Mesenchymal stem cell (in vitro differentiated cells and primary cell): ENCODE results near the gene ERBB2.

Experiments used
- DNase-seq: peaks from one replicate; pipeline ENCODE4 v3.0.0-alpha.2; 2013
- H2AFZ ChIP-seq: one replicate; pipeline ENCODE4 v1.6.1; 2013; ENCODE audit warnings: low read depth, mild to moderate bottlenecking, control low read depth, inconsistent platforms, low read length, moderate library complexity
- H2AK5ac ChIP-seq: 2 replicates; pipeline ENCODE4 v1.6.1; 2013; ENCODE audit warnings: low read length, moderate library complexity, mild to moderate bottlenecking, inconsistent platforms; ENCODE audit not compliant: severe bottlenecking
- H2BK120ac ChIP-seq: one replicate; pipeline ENCODE4 v1.6.1; 2013; ENCODE audit warnings: low read depth, mild to moderate bottlenecking, inconsistent platforms, low read length, moderate library complexity
- H2BK12ac ChIP-seq, 2 experiments: one replicate each; pipeline ENCODE4 v1.6.1; 2013; ENCODE audit warnings: inconsistent platforms in 2 of 2, low read length in 2 of 2, mild to moderate bottlenecking in 2 of 2, moderate library complexity in 2 of 2, control low read depth in 1 of 2
- H2BK15ac ChIP-seq: one replicate; pipeline ENCODE4 v1.6.1; 2013; ENCODE audit warnings: mild to moderate bottlenecking, low read depth, inconsistent platforms; ENCODE audit not compliant: poor library complexity, severe bottlenecking
- H2BK5ac ChIP-seq: 2 replicates; pipeline ENCODE4 v1.6.1; 2013; ENCODE audit warnings: low read depth, mild to moderate bottlenecking, low read length, control low read depth, inconsistent platforms; ENCODE audit not compliant: poor library complexity, severe bottlenecking
- H3K14ac ChIP-seq, 2 experiments: one replicate each; pipeline ENCODE4 v1.6.1; 2013; ENCODE audit warnings: inconsistent platforms in 2 of 2, low read length in 2 of 2, control low read depth in 1 of 2, mild to moderate bottlenecking in 1 of 2, moderate library complexity in 1 of 2
- H3K18ac ChIP-seq, 2 experiments: one replicate each; pipeline ENCODE4 v1.6.1; 2013; ENCODE audit warnings: inconsistent platforms in 2 of 2, low read length in 2 of 2, control low read depth in 1 of 2, low read depth in 1 of 2, mild to moderate bottlenecking in 1 of 2
- H3K23ac ChIP-seq, 2 experiments: one replicate each; pipeline ENCODE4 v1.6.1; 2013; ENCODE audit warnings: inconsistent platforms in 2 of 2, low read length in 2 of 2, mild to moderate bottlenecking in 2 of 2, moderate library complexity in 2 of 2, control low read depth in 1 of 2
- H3K27ac ChIP-seq: 2 replicates; pipeline ENCODE4 v1.5.1; 2013; ENCODE audit warnings: mild to moderate bottlenecking, moderate library complexity, low read length, control low read depth, inconsistent platforms; ENCODE audit not compliant: poor library complexity, severe bottlenecking
- H3K27me3 ChIP-seq, 2 experiments: 2 replicates each; pipeline versions ENCODE4 v1.6.1 to v1.7.0; 2013; ENCODE audit warnings: low read length in 2 of 2, mild to moderate bottlenecking in 2 of 2, moderate library complexity in 2 of 2, control low read depth in 1 of 2, inconsistent platforms in 1 of 2; ENCODE audit not compliant: control insufficient read depth in 1 of 2, insufficient read depth in 1 of 2
- H3K36me3 ChIP-seq, 2 experiments: 2 replicates each; pipeline versions ENCODE4 v1.6.1 to v1.7.0; 2013; ENCODE audit warnings: low read length in 2 of 2, control low read depth in 1 of 2, inconsistent platforms in 1 of 2, low read depth in 1 of 2, mild to moderate bottlenecking in 1 of 2; ENCODE audit not compliant: insufficient read depth in 2 of 2, control insufficient read depth in 1 of 2
- H3K4ac ChIP-seq, 2 experiments: one replicate each; pipeline ENCODE4 v1.6.1; 2013; ENCODE audit warnings: inconsistent platforms in 2 of 2, low read length in 2 of 2, mild to moderate bottlenecking in 2 of 2, moderate library complexity in 2 of 2, control low read depth in 1 of 2, low read depth in 1 of 2
- H3K4me1 ChIP-seq: 2 replicates; pipeline ENCODE4 v1.6.1; 2013; ENCODE audit warnings: low read depth, low read length, control low read depth; ENCODE audit not compliant: control insufficient read depth, insufficient read depth
- H3K4me2 ChIP-seq: 2 replicates; pipeline ENCODE4 v1.6.1; 2013; ENCODE audit warnings: low read length, mild to moderate bottlenecking, inconsistent platforms; ENCODE audit not compliant: poor library complexity, severe bottlenecking
- H3K4me3 ChIP-seq, 2 experiments: 2 replicates each; pipeline versions ENCODE4 v1.5.1 to v1.7.0; 2013; ENCODE audit warnings: low read length in 2 of 2, mild to moderate bottlenecking in 2 of 2, control low read depth in 1 of 2, low read depth in 1 of 2; ENCODE audit not compliant: insufficient read depth in 1 of 2
- H3K79me1 ChIP-seq: replicated peaks from 2 replicates; pipeline ENCODE4 v1.6.1; 2013; ENCODE audit warnings: mild to moderate bottlenecking, control low read depth, low read length, inconsistent platforms; ENCODE audit not compliant: poor library complexity, severe bottlenecking
- H3K9ac ChIP-seq: 2 replicates; pipeline ENCODE4 v1.7.0; 2013; ENCODE audit warnings: mild to moderate bottlenecking, low read length, moderate library complexity
- H3K9me3 ChIP-seq: 2 replicates; pipeline ENCODE4 v1.7.0; 2013; ENCODE audit warnings: mild to moderate bottlenecking, low read length; ENCODE audit not compliant: control insufficient read depth
- H4K8ac ChIP-seq: one replicate; pipeline ENCODE4 v1.6.1; 2013; ENCODE audit warnings: inconsistent platforms, mild to moderate bottlenecking, low read length, moderate library complexity
- H4K91ac ChIP-seq: one replicate; pipeline ENCODE4 v1.6.1; 2013; ENCODE audit warnings: mild to moderate bottlenecking, low read length, inconsistent platforms
- WGBS: methylation state at CpG from one replicate; pipeline ENCODE4 v1.1.7; 2013; ENCODE audit warnings: mixed read lengths; 5-methylcytosine and 5-hydroxymethylcytosine counted together

Gene ERBB2

DNA sequence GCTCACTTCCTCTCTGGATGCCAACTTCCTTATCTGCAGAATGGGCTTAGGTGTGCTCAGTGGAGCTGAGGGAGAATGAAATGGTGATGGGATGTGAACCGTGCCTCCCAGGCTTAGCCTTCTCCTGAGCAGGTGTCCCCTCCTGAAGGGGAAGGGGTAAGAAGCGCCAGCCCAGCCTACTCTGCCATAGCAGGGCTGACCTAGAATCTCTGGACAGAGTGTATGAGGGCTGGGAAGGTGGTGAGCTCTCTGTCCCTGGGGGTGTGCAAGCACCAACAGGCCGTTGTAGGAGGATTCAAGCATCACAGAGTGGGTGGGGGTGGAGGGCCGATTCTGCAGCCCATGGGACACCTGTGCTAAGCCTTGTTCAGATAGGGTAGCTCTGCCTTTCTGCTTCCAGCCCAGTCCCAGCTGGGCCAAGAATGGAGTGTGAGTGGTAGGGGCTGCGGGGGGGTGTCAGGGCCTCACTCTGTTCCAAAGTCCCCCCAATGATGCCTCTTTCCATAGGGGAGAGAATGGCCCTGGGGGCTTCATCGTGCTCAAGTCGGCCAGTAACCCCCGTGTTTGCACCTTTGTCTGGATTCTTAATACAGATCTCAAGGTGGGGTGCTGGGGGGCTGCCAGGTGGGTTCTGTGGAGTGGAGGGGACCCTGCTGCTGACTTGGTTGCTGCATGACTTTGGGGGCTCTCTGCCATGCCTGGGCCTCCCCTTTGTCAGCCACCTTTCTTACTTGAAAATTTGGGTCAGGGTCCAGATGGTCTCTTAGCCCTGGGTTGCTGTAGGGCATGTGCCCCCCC, 37.9 kb upstream of the ERBB2 start:
- H3K9ac ChIP-seq = no peak overlapping the region
- no peak overlapping the region for H3K4me2 ChIP-seq
- no peak overlapping the region for H3K27ac ChIP-seq
- no peak overlapping the region for H2BK120ac ChIP-seq
- H2BK12ac ChIP-seq = no peak overlapping the region
- H3K4me3 ChIP-seq = no peak overlapping the region
- peaks cover 9% of the 10 kb centered on the region for H3K79me1 ChIP-seq
- H2BK5ac ChIP-seq = no peak overlapping the region
- H2BK15ac ChIP-seq = no peak overlapping the region
- peaks cover 37 to 61% of the 10 kb centered on the region in 2 experiments for H3K36me3 ChIP-seq
- peaks cover 74% of the 10 kb centered on the region for H3K4me1 ChIP-seq
- no peak overlapping the region for H3K14ac ChIP-seq
- 94% methylated on average over 8 of the region's 8 CpGs for WGBS
- no peak overlapping the region for H3K18ac ChIP-seq
- H4K91ac ChIP-seq = no peak overlapping the region
- no peaks in the 10 kb centered on the region for H3K9me3 ChIP-seq
- H2AFZ ChIP-seq = no peak overlapping the region
- H4K8ac ChIP-seq = no peak overlapping the region
- H3K23ac ChIP-seq = no peak overlapping the region
- peaks cover 0 to 24% of the 10 kb centered on the region in 2 experiments for H3K27me3 ChIP-seq
- no peak for DNase-seq
- no peak overlapping the region for H3K4ac ChIP-seq
- peak overlapping the region; percentile 34 for H2AK5ac ChIP-seq

GRCh38 chr17:39662551-39663339, 37.1 kb upstream of the ERBB2 start:
- no peak for DNase-seq
- Histone ChIP-seq H3K23ac (no peak overlapping the region), H3K18ac (no peak overlapping the region), H2AFZ (no peak overlapping the region), H3K4me1 (peaks cover 79% of the 10 kb centered on the region), H2AK5ac (peak overlapping the region; percentile 34), H3K79me1 (peaks cover 7% of the 10 kb centered on the region), H3K27me3 (peaks cover 0 to 31% of the 10 kb centered on the region in 2 experiments), H2BK120ac (no peak overlapping the region), H4K8ac (no peak overlapping the region), H3K9me3 (no peaks in the 10 kb centered on the region), H3K4ac (no peak overlapping the region), H3K14ac (no peak overlapping the region), H3K4me3 (no peak overlapping the region), H4K91ac (no peak overlapping the region), H2BK5ac (peak overlapping the region; percentile 47), H2BK12ac (no peak overlapping the region), H3K27ac (peak overlapping the region; percentile 52), H3K36me3 (peaks cover 37 to 54% of the 10 kb centered on the region in 2 experiments), H2BK15ac (no peak overlapping the region), H3K9ac (no peak overlapping the region), H3K4me2 (no peak overlapping the region)
- WGBS = 91% methylated on average over 22 of the region's 22 CpGs

GRCh38 chr17:39663340-39663687, 36.5 kb upstream of the ERBB2 start:
- Histone ChIP-seq H3K4ac (no peak overlapping the region), H3K18ac (no peak overlapping the region)
- WGBS = no CpG with 5 or more reads among the region's 4 CpGs

More at GRCh38 chr17:39663340-39663687, 36.5 kb upstream of the ERBB2 start:
- Histone ChIP-seq H3K4me2 (no peak overlapping the region), H3K79me1 (peaks cover 7% of the 10 kb centered on the region), H2BK120ac (no peak overlapping the region), H2BK12ac (no peak overlapping the region), H2BK5ac (peak overlapping the region; percentile 47), H2AK5ac (peak overlapping the region; percentile 9), H3K23ac (no peak overlapping the region), H3K4me1 (peaks cover 83% of the 10 kb centered on the region), H3K36me3 (peaks cover 37 to 48% of the 10 kb centered on the region in 2 experiments), H2AFZ (no peak overlapping the region), H3K9me3 (no peaks in the 10 kb centered on the region), H3K27ac (peak overlapping the region; percentile 52), H4K8ac (no peak overlapping the region), H3K9ac (no peak overlapping the region), H3K14ac (no peak overlapping the region), H3K4me3 (no peak overlapping the region), H2BK15ac (no peak overlapping the region), H4K91ac (no peak overlapping the region), H3K27me3 (peaks cover 0 to 34% of the 10 kb centered on the region in 2 experiments)
- no peak for DNase-seq
